Loucy (cell line): ENCODE results near the gene PSEN2.

Experiments used
- CTCF ChIP-seq: fragments of 200-600 bp; sonication (generic); conservative IDR thresholded peaks from 2 replicates; pipeline ENCODE4 v1.5.1; 2014; ENCODE audit warnings: mild to moderate bottlenecking, antibody characterized with exemption, low read length
- EZH2phosphoT487 ChIP-seq: fragments of 200-600 bp; IDR thresholded peaks from 2 replicates; pipeline ENCODE4 v1.6.1; 2018; ENCODE audit warnings: antibody characterized with exemption, mild to moderate bottlenecking, moderate library complexity, borderline replicate concordance

GRCh38 chr1:226845624-226846023 is 24.8 kb upstream of the PSEN2 start:
- TF ChIP-seq CTCF, result no peak
- no peak for TF ChIP-seq EZH2phosphoT487
